Activated CD4-positive, CD25-positive, alpha-beta regulatory T cell treated with anti-CD3 and anti-CD28 coated beads, Interleukin-2, amount 50 U/mL, for 16 hours (primary cell): ENCODE results near the gene PHRF1.
"Not testable (repeated sequence)": the region's sequence is repeated elsewhere in the genome, so short reads cannot be mapped to it uniquely, and the experiment has no call there.

ENCODE experiments used
- DNase-seq: peaks from one replicate; pipeline ENCODE4 v3.0.0-alpha.2; 2020; ENCODE audit warnings: low read depth, low spot score

Gene PHRF1

DNA sequence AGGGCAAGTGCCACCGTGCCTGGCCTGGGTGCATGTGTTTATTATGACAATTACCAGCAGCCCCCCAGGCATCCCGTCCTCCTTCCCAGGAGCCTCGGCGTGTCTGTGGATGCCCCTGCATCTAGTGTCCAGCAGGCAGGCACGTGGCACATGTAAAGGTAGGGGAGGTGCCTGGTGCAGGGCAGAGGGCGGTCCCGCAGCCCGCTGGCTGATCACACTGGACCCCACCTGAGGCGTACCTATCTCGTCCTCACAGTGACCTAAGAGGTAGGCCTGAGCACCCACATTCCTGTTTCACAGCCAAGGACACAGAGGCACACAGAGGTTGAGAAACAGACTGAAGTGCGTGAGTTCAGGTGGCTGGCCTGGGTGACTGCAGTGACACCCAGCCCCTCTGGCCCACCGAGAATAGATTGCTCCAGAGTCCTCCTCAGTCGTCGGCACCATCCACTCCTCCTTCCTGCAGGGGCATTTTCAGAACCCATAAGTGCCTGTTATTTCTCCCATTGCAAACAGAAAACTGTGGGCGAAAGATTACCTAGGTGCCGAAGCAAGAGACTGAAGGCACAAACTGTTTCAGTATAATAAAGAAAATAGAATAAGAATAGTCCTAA is 3.0 kb upstream of the PHRF1 start:
- DNase-seq: no peak

DNA sequence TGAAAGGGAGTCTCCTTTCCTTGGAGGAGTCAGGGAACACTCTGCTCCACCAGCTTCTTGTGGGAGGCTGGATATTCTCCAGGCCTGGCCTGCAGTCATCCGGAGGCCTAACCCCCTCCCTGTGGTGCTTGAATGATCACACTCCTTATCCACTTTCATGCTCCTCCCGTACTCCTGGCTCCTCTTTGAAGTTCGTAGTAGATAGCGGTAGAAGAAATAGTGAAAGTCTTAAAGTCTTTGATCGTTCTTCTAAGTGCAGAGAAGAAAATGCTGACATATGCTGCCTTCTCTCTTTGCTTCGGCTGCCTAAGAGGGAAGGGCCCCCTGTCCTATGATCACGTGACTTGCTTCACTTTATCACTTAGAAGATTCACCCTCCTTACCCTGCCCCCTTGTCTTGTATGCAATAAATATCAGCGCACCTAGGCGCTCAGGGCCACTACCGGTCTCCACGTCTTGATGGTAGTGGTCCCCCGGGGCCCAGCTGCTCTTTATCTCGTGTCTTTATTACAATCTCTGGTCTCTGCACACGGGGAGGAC is 2.2 kb upstream of the PHRF1 start:
- DNase-seq: not testable (repeated sequence)

DNA sequence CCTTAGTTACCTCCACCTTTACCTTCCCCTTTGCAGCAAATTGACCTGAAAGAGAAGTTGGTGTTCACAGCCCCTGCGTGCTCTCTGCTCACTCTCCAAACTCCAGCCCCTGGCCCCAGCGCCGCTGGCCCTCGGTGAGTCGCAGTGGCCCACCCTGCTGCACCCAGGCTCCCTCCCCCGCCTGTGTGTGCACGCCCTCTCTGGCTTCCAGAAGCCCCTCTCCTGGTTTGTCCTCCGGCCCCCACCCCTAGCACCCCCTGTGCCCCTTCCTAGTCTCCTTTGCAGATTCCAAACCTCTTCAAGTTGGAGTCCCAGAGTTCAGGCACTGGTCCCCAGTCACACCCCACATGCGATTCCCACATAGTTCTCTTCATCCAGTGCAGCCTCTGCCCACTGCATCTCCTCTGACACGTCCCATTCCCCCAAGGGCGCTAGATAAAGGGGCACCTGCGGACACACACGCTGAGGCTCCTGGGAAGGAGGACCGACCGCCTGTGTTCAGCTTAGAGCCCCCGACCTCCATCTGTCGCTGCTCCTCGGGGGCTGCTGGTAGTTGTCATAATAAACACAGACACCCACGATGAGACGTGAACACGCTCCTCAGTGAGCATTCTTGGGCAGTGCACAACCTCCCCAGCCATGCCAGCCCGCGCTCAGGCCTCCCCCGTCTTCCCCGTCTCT is 1.5 kb upstream of the PHRF1 start:
- DNase-seq: no peak

DNA sequence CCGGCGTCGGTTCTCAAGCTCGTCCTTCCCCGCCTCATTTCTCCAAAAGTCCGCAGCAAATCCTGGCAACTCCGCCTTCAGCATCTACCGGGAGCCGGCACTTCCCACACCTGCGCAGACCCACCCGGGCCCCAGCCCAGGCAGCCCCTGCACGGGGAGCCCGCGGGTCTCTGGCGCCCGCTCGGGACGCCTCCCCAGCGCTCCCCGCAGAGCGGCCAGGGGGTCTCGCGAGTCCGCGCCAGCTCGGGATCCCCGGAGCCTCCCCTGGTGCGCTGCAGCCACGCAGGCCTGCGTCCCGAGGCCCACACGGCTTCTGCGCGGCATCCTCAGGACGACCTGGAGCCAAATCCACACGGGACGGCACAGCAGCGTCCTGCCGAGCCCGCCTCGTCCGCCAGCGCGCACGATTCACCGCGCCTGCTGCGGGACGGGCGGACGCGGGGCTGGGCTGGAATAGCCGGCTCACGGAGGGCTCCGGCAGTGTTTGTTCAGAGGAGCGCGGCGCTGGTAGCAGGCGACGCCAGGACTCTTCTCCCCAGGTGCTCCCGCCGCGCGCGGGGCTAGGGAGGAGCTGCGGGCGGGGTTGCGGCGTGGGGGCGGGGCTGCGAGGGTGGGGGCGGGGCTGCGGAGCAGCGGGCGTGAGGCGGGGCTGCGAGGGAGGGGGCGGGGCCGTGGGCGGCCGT is 816 bp upstream of the PHRF1 start:
- no peak for DNase-seq

DNA sequence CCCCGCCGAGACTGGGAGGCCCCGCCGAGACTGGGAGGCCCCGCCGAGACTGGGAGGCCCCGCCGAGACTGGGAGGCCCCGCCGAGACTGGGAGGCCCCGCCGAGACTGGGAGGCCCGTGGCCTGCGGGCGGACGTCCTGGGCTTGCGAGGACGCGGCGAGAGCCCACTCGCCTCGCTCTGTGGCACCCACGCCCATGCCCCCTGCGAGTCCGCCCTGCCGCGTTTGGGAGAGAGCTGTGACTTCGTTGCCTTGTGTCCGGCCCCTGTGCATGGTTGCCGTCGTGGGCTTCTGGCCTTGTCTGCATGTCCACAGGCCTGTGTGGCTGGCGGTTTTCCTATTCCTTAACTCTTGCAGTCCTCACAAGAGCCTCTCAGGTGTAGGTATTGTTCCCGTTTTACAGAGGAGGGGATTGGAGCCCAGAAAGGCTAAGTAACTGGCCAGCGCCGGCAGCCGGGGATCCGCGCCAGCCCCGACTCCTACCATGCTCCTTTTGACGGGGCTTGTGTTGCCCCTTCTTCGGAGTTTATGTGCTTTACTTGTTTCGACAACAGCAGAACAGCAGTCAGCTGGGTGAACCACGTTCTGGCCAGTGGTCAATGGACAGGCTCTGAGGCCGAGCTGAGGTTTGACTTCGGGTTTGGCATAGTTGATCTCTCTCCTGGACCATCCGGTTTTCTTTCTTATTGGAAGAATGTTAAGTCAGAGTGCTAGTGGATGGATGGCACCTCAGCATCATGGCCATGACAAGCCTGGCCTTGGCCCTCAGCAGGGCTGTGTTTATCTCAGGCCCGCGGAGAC is 741 bp downstream of the PHRF1 start:
- no peak for DNase-seq

DNA sequence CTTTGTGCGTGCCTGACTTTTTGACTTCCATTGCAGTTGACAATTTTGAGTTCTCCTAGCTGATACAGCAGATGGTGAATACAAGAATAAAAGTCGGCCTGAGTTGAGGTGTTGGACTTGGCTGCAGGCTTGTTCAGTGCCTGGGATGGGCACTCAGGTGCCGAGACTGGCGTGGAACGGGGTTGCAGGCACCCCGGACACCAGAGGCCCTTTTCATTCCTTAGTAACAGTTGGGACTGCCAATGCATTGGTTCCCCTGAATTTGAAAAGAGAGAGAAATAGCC is 1.3 kb downstream of the PHRF1 start:
- DNase-seq: no peak

DNA sequence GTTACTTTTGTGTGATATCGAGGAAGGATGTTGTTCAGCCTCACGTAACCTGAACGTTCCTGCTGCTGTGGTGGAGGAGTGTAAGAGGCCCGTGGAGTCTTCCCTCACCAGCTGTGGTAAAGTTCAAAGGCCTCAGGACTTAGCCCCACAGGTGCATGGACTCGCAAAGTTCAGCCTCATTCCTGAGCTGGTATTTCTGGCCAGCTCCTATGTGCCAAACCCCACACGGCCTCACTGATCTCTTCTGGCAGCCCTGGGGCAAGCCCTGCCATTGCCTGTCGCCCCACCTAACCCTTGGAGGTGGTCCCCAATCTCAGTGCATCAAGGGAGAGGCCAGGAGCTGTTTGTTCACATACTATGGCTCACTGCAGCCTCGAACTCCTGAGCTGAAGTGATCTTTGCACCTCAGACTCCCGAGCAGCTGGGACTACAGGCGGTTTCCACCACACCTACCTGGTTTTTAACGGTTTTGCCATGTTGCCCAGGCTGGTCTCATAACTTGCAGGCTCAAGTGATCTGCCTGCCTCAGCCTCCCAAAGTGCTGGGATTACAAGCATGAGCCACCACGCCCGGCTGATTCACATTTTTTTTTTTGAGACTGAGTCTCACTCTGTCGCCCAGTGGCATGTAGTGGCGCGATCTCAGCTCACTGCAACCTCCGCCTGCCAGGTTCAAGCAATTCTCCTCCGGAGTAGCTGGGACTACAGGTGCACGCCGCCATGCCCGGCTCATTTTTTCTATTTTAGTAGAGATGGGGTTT is 2.2 kb downstream of the PHRF1 start:
- no peak for DNase-seq

DNA sequence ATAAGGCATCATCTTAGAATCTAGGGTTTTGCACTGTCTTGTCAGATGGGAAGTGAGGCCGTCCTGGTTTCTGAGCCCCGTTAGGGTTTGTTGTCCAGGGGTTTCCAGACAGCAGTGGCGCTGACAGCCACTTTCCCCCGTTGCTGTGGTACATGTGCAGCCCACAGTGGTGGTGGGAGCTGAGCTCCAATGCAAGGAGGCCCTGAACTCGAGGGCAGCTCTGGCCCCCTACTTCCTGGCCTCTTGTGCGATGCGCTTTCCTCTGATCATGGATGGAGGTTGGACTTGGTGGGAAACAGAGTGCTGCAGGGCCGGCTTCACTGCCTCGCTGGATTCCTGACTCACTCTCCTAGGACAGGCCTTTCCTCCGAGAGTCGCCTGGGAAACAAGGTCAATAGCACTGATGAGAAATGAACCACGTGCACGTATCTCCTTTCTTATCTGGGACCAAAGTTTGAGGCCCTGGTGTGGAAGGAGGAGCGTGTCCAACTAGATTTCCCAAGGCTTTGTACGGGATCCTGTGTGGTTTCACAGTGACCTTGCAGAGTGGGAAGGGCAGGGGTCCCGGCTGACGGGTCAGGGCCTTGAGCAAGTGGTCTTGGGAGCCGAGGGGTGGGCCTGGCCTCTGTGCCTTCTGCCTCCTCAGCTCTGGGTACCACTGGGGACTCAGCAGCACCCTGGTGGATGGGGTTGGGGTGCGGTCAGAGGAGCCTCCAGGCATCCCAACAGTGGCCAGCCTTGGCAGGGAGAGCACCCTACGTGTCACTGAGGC is 3.7 kb downstream of the PHRF1 start:
- DNase-seq: no peak

DNA sequence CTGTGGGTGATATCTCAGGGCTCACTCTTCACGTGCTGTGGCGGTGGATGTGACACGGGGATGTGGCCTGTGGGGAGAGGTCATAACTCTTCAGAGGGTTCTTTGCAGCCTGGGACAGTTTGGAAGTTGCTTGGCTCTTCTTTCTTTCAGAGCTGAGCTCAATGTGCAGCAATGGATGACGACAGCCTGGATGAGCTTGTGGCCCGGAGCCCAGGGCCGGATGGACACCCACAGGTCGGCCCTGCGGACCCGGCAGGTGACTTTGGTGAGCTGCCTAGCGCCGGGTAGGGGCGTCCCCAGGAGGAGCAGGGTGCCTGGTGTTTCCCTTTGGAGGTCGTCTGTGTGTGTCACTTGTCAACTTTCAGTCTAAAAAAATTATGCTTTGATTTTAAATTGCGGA is 5.1 kb downstream of the PHRF1 start:
- DNase-seq: no peak

DNA sequence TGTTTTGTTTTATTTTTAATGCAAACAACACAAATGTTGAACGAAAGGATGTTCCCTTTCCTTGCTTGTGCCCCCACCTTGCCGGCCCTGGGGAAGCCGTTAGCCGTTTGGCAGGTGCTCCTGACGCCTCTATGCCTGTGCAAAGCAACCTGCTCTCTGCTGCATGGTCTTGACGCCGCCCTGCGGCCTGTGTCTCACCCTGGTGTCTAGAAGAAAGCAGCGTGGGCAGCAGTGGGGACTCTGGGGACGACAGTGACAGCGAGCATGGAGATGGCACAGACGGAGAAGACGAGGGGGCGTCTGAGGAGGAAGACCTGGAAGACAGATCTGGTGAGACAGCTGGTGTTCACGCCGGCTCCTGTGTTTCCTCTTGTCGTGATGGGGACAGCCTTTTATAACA is 5.5 kb downstream of the PHRF1 start:
- DNase-seq: no peak

DNA sequence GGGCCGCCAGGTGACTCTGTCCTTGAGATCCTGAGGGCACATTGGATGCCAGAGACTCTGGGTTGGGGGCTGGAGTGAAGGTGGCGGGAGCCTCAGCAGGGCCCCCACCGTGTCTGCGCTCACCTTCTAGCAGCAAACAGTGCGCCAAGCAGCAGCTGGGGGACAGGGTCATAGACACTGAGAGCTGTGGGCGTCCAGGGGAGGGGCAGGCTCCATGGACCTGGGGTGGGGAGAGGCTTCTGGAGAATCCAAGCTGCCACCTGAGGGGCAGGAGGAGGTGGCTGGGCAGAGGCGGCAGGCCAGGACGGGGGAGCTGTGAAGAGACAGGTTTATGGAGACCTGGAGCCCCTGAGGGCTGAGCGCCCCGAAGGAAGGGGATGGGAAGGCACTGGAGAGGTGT is 8.0 kb downstream of the PHRF1 start:
- DNase-seq: no peak

DNA sequence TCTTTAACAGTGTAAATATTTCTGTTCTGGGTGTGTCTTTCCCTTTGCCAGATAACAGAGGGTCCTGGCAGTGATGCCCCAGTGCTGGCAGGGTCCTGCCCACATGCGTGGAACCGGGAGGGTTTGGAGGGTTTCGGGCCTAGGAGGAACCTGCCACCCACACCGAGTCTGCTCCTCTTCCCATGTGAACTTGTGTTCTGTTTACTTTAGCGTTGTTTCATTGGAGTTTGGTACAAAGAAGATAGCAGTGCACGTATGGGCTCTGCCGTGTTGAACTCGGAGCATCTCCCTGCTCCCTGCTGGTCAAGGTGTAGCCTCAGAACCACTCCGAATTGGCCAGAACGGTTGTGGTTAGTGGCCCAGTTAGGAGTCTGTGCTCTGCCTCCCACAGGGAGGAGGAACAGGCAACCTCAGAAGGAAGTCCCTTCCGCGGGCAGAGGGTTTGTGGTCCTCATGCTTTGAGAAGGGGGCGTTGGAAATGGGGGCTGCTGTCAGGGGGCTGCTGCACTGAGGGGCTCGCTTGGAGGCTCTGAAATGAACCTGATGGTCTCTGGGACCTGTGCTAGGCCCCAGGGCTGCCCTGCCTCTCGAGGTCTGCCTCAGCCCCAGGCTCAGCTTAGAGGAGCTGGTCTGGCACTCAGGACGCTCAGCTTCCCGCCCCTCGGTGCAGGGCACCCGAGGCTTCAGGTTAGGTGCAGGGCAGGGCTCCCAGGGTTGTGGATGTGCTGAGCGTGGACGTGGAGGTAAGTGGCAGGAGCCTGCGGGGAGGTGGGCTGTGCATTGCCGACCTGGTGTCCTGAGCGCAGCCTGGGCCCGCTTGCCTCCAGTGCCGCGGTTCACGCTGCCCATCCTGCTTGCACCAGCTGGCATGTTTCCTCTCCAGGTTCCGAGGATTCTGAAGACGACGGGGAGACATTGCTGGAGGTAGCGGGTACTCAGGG is 10.4 kb downstream of the PHRF1 start:
- DNase-seq: no peak

DNA sequence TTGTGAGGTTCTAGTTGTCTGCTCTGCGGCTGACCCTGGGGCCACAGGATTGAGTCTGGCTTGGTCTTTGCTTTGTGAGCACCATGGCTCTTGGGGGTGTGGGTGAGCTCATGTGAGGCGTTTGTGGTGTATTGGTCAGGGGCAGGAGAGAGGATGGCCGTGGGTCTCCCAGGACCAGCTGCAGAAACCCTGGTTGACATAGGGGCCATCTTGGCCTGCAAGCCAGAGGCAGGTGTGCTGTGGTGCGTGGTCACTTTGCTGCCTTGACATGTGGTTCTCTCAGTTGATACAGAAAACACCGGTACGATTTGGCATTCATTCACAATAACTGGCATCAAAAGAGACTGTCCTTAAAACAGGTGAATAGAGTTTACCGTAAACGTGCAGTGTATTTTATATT is 11.3 kb downstream of the PHRF1 start:
- DNase-seq: no peak

DNA sequence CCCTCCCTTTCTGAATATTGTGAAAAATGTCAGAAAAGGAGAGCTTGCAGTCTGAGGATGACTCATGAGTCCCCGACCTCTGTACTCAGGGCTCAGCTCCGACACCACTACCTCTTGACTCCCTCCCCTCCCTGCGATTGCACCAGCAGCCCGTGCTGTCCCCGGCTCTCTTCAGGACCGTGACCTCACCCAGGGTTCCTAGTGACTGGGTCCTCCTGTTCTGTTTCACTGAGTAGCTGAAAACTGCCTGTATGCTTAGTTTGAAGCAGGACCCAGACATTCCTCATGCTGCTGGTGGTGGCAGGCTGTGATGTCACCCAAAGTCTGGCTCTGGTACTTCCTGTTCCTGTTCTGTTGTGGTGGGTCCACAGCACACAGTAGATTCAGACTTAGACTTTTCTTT is 11.7 kb downstream of the PHRF1 start:
- DNase-seq: no peak

DNA sequence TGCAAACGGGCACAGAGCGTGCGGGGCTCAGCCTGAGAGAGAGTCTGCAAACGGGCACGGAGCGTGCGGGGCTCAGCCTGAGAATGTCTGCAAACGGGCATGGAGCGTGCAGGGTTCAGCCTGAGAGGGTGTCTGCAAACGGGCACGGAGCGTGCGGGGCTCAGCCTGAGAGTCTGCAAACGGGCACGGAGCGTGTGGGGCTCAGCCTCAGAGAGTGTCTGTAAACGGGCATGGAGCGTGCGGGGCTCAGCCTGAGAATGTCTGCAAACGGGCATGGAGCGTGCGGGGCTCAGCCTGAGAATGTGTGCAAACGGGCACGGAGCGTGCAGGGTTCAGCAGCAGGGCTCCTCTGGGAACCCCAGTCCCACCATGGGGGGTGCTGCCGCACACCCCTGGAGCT is 13.5 kb downstream of the PHRF1 start:
- no peak for DNase-seq

DNA sequence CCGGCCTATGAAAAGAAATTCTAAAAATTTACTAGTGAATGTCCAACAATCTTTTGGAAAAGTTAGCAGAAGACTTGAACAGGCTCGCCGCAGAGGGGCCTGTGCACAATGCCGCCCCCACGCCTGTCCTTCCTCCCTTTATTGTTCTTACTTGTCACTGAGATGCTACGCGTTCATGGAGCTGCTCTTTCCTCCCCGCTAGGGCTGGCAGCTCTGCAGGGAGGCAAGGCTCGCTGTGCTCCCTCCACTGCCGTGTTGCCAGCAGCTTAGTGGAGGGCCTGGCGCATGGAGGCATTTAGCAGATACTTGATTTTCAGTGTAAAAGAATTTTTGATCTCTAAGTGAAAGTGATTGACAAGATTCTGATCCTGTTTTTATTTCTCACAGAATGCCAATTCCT is 14.7 kb downstream of the PHRF1 start:
- DNase-seq: no peak

DNA sequence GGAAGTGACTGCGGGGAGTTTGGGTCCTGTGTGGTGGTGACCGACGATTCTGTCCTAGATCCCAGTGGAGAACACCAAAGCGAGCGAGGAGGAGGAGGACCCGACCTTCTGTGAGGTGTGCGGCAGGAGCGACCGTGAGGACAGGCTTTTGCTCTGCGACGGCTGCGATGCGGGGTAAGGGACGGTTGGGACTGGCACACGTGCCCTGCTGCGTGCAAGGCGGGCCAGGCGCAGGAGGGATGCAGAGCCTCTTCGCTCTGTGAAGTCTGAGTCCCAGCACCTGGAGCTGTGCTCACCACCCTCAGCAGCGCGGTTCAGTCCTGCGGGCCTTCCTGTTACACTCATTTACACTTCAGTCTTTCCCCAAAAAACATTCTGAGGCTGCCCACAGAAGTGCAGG is 16.2 kb downstream of the PHRF1 start:
- DNase-seq: no peak

DNA sequence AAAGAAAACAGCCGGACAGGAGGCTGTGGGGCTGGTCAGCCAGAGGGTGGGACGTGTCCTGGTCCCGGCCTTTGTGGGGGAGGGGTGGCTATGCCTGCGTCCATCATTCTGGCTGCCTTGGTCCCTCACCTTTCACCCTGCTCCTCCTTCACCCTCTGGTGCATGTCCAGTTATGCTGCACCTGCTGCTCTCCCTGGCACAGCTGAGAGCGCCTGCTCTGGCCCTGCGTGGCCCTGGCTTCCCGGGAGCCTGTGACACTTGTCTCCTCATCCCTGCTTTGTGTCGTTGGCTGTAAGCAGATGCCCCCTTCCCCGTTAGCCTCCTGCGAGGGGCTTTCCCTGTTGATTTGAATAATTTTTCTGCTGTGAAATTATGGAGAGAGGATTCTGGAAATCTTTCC is 16.6 kb downstream of the PHRF1 start:
- no peak for DNase-seq

DNA sequence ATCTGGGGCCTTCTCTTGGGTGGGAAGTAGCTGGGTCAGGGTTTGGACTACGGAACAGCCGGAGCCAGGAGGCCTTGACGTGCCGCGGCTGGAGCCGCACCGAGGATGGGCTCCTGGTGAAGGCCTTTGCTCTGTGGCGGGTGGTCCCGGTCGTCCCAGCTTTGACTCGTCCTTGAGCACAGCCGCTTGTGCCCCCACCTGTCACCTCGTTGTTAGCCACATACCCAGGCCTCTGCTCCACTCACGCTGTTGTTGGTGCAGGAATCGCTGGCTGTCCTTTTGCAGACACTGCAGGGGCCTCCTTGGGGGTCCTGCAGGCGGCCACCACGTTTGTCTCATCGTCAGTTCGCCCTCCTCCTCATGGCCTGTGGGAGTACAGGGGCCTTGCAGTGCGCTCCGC is 17.1 kb downstream of the PHRF1 start:
- no peak for DNase-seq

DNA sequence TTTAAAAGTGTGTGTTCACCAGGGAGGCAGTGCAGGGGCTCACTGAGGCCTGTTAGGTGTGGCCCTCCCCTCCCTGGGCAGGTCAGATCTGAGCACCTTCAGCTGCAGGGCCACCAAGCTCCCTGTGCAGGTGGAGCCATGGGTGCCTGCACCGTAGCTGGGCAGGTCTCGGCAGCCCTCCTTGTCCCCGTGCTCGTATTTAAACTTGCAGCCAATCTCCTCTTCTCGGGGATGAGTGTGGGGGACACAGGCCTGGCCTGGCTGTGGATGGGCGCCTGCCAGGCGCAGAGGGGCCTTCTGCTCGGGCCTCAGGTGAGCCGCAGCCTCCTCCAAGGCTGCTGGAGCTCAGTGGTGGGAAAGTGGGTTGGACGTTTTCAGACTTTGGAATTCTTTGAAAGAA is 19.1 kb downstream of the PHRF1 start:
- no peak for DNase-seq
